ENCODE results near the gene HTRA1. TPM values are rescaled to one million over a fixed set of nuclear protein-coding genes. Genes with fewer than 3 reads are reported as not detected.

Gene HTRA1
- total RNA-seq, 1 donor from 2014 or later = 104 TPM

DNA sequence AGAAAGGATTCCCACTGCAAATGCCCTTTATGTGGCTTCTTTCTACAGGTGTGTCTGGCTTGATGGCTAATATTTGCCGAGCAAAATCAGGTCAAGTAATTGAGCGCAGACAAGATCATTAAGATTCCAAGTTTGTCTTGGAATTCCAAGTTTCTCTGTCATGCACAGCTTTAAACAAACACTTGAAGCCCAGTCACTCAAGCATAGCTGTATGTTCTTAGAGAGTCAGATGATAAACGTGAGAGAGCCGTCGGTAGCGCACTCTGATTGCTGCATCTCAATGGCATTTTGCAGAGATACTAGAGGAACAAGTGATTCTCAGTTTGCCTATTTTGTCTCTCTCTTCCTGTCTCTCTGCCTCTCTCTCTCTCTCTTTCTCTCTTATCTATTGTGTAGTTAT lies 99.9 kb downstream of the HTRA1 start:
- intact Hi-C loops (cut with DNase I) = no loop called here

DNA sequence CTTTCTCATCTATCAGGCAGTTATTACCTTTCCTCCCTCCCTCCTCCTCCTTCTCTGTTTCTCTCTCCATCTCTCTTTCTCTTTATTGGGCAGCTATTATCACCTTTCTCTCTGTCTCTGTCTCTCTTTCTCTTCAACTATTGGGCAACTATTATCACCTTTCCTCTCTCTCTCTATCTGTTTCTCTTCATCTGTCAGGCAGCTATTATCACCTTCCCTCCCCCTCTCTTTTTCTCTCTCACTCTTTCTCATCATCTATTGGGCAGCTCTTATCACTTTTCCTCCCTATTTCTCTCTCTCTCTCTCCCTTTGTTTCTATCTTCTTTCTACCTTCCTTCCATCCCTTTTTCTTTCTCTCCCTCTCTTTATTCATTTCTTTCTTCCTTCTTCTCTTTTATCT lies 100.4 kb downstream of the HTRA1 start:
- intact Hi-C loops (cut with DNase I) = no loop called here
- no peak for DNase-seq (ENCODE audit: low spot score)

More for the DNA sequence above, 99.9 kb downstream of the HTRA1 start:
- no peak for DNase-seq (ENCODE audit: low spot score)

Small RNA genes within 50 kb of the gene (microRNA-seq; reads per million reads assigned to microRNA genes)
- not detected for gene MIR3941

Other genes starting within 250 kb of the HTRA1 start
- gene BTBD16, start 190.3 kb upstream of the HTRA1 start, total RNA-seq = not detected
- 46.2 TPM for gene PLEKHA1, start 86.8 kb upstream of the HTRA1 start, total RNA-seq
- 0.92 TPM for gene ARMS2, start 6.9 kb upstream of the HTRA1 start, total RNA-seq
- 0.08 TPM for gene DMBT1, start 99.2 kb downstream of the HTRA1 start, total RNA-seq
- gene C10orf120, start 238.3 kb downstream of the HTRA1 start, total RNA-seq = not detected

Measured in cardiac septum (tissue), 1 donor.